Measurements from ENCODE around the gene THBS2. TPM values are rescaled to one million over a fixed set of nuclear protein-coding genes. Genes with fewer than 3 reads are reported as not detected.

THBS2 gene
- total and polyA plus RNA-seq, 2 of the 8 experiments (the other 6 are each of a cell fraction or from before 2014, with no cell fraction given), result 11.0 to 22.5 TPM

GRCh38 chr6:169189182-169189581 lies 64.5 kb downstream of the THBS2 start:
- TF ChIP-seq SIX5 (IDR thresholded peaks at IDR 0.05; ENCODE audit: low read depth, low read length), result no peak
- no peak for TF ChIP-seq SIN3A (conservative IDR thresholded peaks at IDR 0.05 in 1 of 2, IDR thresholded peaks at IDR 0.05 in 1 of 2; ENCODE audit: low read depth in 1 of 2, low read length in 2 of 2)
- no peak for TF ChIP-seq YY1 (IDR thresholded peaks at IDR 0.05; ENCODE audit: low read depth, low read length)
- TF ChIP-seq TBP (IDR thresholded peaks at IDR 0.05; ENCODE audit: low read depth, low read length), result no peak
- TF ChIP-seq CHD1 (IDR thresholded peaks at IDR 0.05; ENCODE audit: low read depth, low read length), result no peak
- no peak for TF ChIP-seq BCL11A (IDR thresholded peaks at IDR 0.05; ENCODE audit: low read depth in 2 of 2, low read length in 2 of 2)
- no peak for TF ChIP-seq TEAD4 (IDR thresholded peaks at IDR 0.05; ENCODE audit: low read depth, low read length)
- no peak for TF ChIP-seq EGR1 (IDR thresholded peaks at IDR 0.05; ENCODE audit: borderline replicate concordance, low read depth, low read length)
- no peak for TF ChIP-seq CEBPB (IDR thresholded peaks at IDR 0.05; ENCODE audit: low read depth, low read length)
- no peak for TF ChIP-seq CHD2 (IDR thresholded peaks at IDR 0.05; ENCODE audit: low read length)

More at GRCh38 chr6:169189182-169189581, 64.5 kb downstream of the THBS2 start:
- POLR2A ChIA-PET (ENCODE audit: partially characterized antibody), result no interaction called here
- Histone ChIP-seq H2BK20ac (ENCODE audit: low read length) (no peak overlapping the region), H3K27ac (ENCODE audit: low read depth, low read length) (no peak overlapping the region), H3K36me3 (ENCODE audit: control insufficient read depth in 2 of 4, insufficient read depth in 4 of 4, low read length in 3 of 4) (no peaks in the 10 kb centered on the region), H4K5ac (ENCODE audit: insufficient read length, low read depth, low read length) (no peak overlapping the region), H2BK120ac (replicated peaks; ENCODE audit: low read depth, low read length) (no peak overlapping the region), H3K27me3 (replicated peaks in 1 of 4; ENCODE audit: control insufficient read depth in 3 of 4, extremely low read depth in 1 of 4, insufficient read depth in 3 of 4, low read length in 3 of 4) (no peaks in the 10 kb centered on the region), H4K20me1 (replicated peaks in 1 of 2; ENCODE audit: control insufficient read depth in 1 of 2, insufficient read depth in 2 of 2, low read length in 2 of 2) (no peaks in the 10 kb centered on the region), H2AK5ac (ENCODE audit: low read depth, low read length) (no peak overlapping the region), H3K79me1 (ENCODE audit: low read depth, low read length) (no peaks in the 10 kb centered on the region), H3K56ac (replicated peaks; ENCODE audit: insufficient read length, low read depth, low read length) (no peak overlapping the region), H2BK15ac (ENCODE audit: low read length) (no peak overlapping the region), H3K23ac (ENCODE audit: insufficient read length) (no peak overlapping the region), H3K4me3 (ENCODE audit: extremely low read depth in 1 of 4, insufficient read depth in 2 of 4, low read depth in 3 of 4, low read length in 4 of 4) (no peak overlapping the region), H3K23me2 (ENCODE audit: low read depth, low read length) (no peaks in the 10 kb centered on the region), H3K9me3 (ENCODE audit: insufficient read depth in 2 of 2, low read depth in 1 of 2, low read length in 1 of 2) (no peaks in the 10 kb centered on the region; a peak in 1 of 4 replicates), H3K79me2 (ENCODE audit: control insufficient read depth in 1 of 2, insufficient read depth in 2 of 2, low read length in 2 of 2) (no peaks in the 10 kb centered on the region), H3K4me2 (ENCODE audit: insufficient read depth in 1 of 2, low read depth in 2 of 2, low read length in 2 of 2) (no peak overlapping the region), H2AFZ (ENCODE audit: low read length) (no peak overlapping the region), H4K8ac (ENCODE audit: extremely low read depth, insufficient read depth, low read length) (no peak overlapping the region), H3K4ac (replicated peaks; ENCODE audit: insufficient read length, low read depth, low read length) (no peak overlapping the region), H2BK12ac (ENCODE audit: low read depth, low read length) (no peak overlapping the region), H2BK5ac (ENCODE audit: low read depth, low read length) (no peak overlapping the region), H3K4me1 (replicated peaks in 1 of 4; ENCODE audit: control insufficient read depth in 3 of 4, insufficient read depth in 4 of 4, low read length in 3 of 4) (0 out of 7 replicates have a peak, but pooled peaks cover 0 to 3% (median 0%) of the 10 kb centered on the region in 4 experiments), H4K91ac (replicated peaks; ENCODE audit: insufficient read length, low read length) (no peak overlapping the region), H3K9ac (replicated peaks in 1 of 4; ENCODE audit: extremely low read depth in 1 of 4, low read depth in 3 of 4, low read length in 3 of 4) (no peak overlapping the region), H3K18ac (ENCODE audit: extremely low read depth, low read length) (no peak overlapping the region), H3K14ac (ENCODE audit: insufficient read length) (no peak overlapping the region)
- WGBS, 2 experiments (ENCODE audit: extremely low coverage in 1 of 2, insufficient coverage in 1 of 2, insufficient read length in 1 of 2, insufficient replicate concordance in 2 of 2, low coverage in 1 of 2, low lambda C conversion rate in 2 of 2, missing lambda C conversion rate in 1 of 2), result 86% methylated on average over 8 of the region's 8 CpGs; no CpG with 5 or more reads in 1 of the 2 experiments
- CTCF ChIA-PET (ENCODE audit: partially characterized antibody), result interaction anchor here (0.6 kb wide), 1 partner anchor 332 kb away, joined by 3 read pairs; no protein-coding TSS in a partner anchor
- FAIRE-seq (no peak), DNase-seq (ENCODE audit: low read depth in 1 of 2, low spot score in 2 of 2) (no peak)

Measured in H1 (cell line).